PC-3 (cell line): ENCODE results near the gene IL4I1. TPM values are rescaled to one million over a fixed set of nuclear protein-coding genes. Genes with fewer than 3 reads are reported as not detected.

Experiments used
- ATAC-seq: fragments of 200-7000 bp; cut with Tn5 transposase; 2 replicates; pipeline ENCODE4 v1.9.1; 2020; ENCODE audit warnings: mild to moderate bottlenecking, moderate library complexity
- BruUV-seq: library from RNA; stranded (reverse); fragments of 400-500 nt; replicated peaks from 2 replicates; lab custom pipeline; 2021; lab: Mats Ljungman, UMichigan
- CTCF ChIA-PET: fragments of 300-600 bp; sonication (Branson Sonifier 250); formaldehyde crosslinking; loops from one replicate; lab custom pipeline; 2022; ENCODE audit warnings: antibody characterized with exemption; lab: Charles Lee
- POLR2A ChIA-PET: fragments of 300-600 bp; sonication (Branson Sonifier 250); formaldehyde crosslinking; loops from one replicate; lab custom pipeline; 2022; ENCODE audit warnings: antibody characterized with exemption; ENCODE audit not compliant: unreplicated experiment; lab: Charles Lee
- DNase-seq: peaks from one replicate; pipeline ENCODE4 v3.0.0-alpha.2; 2015
- H2AFZ ChIP-seq: fragments of 300-600 bp; sonication (generic); 2 replicates; pipeline ENCODE4 v1.6.0; 2016; ENCODE audit warnings: antibody characterized with exemption, low read length
- H3F3A ChIP-seq: fragments of 300-600 bp; sonication (generic); one replicate; pipeline ENCODE4 v1.6.0; 2017; ENCODE audit warnings: antibody characterized with exemption, low read length, control low read depth, mild to moderate bottlenecking; ENCODE audit not compliant: unreplicated experiment
- H3K27ac ChIP-seq: fragments of 300-600 bp; sonication (generic); 2 replicates; pipeline ENCODE4 v1.5.1; 2016; ENCODE audit warnings: mild to moderate bottlenecking, low read length
- H3K27me3 ChIP-seq: fragments of 300-600 bp; sonication (generic); 2 replicates; pipeline ENCODE4 v1.6.1; 2016; ENCODE audit warnings: low read length, mixed read lengths
- H3K36me3 ChIP-seq: fragments of 300-600 bp; sonication (generic); 2 replicates; pipeline ENCODE4 v1.6.1; 2016; ENCODE audit warnings: low read depth, mixed run types, low read length, mixed read lengths
- H3K4me1 ChIP-seq: fragments of 300-600 bp; sonication (generic); 2 replicates; pipeline ENCODE4 v1.5.1; 2016; ENCODE audit warnings: low read length; ENCODE audit not compliant: insufficient read depth
- H3K4me2 ChIP-seq: fragments of 300-600 bp; sonication (generic); 2 replicates; pipeline ENCODE4 v1.6.0; 2016; ENCODE audit warnings: low read length
- H3K4me3 ChIP-seq: fragments of 300-600 bp; sonication (generic); 2 replicates; pipeline ENCODE4 v1.5.1; 2016; ENCODE audit warnings: mild to moderate bottlenecking, low read length, mixed read lengths
- H3K79me2 ChIP-seq: fragments of 300-600 bp; sonication (generic); 2 replicates; pipeline ENCODE4 v1.6.1; 2017; ENCODE audit warnings: low read length, mixed read lengths
- H3K9ac ChIP-seq: fragments of 300-600 bp; sonication (generic); 2 replicates; pipeline ENCODE4 v1.6.0; 2016; ENCODE audit warnings: mild to moderate bottlenecking, low read length
- H3K9me2 ChIP-seq: fragments of 300-600 bp; sonication (generic); replicated peaks from 2 replicates; pipeline ENCODE4 v1.6.1; 2016; ENCODE audit warnings: mixed run types, low read length, mixed read lengths
- H3K9me3 ChIP-seq: fragments of 300-600 bp; sonication (generic); 2 replicates; pipeline ENCODE4 v1.6.1; 2016; ENCODE audit warnings: low read length, mixed read lengths
- H4K20me1 ChIP-seq: fragments of 300-600 bp; sonication (generic); 2 replicates; pipeline ENCODE4 v1.6.1; 2016; ENCODE audit warnings: low read length, mixed read lengths
- CTCF ChIP-seq: fragments of 300-600 bp; sonication (generic); conservative IDR thresholded peaks from 2 replicates; pipeline ENCODE4 v1.5.1; 2017; ENCODE audit warnings: antibody characterized with exemption, low read depth, mild to moderate bottlenecking, low read length
- EZH2 ChIP-seq: fragments of 300-600 bp; sonication (generic); IDR thresholded peaks from one replicate; pipeline ENCODE4 v1.6.1; 2017; ENCODE audit warnings: antibody characterized with exemption, mild to moderate bottlenecking, low read length; ENCODE audit not compliant: unreplicated experiment
- EZH2phosphoT487 ChIP-seq: fragments of 300-600 bp; sonication (generic); IDR thresholded peaks from 2 replicates; pipeline ENCODE4 v1.6.1; 2018; ENCODE audit warnings: mild to moderate bottlenecking, antibody characterized with exemption, low read length, borderline replicate concordance
- intact Hi-C: fragments of 100-400 bp; cut with micrococcal nuclease; formaldehyde crosslinking; loops from 2 replicates; pipeline ENCODE4 v1.9.0; 2023
- total RNA-seq: library from RNA; depleted of rRNA; stranded (reverse); fragments of >200 nt; gene quantifications from 2 replicates; pipeline ENCODE4 v1.2.3, GENCODE V29; 2014

IL4I1 gene
- total RNA-seq, 1 experiment from 2014 or later: 2.2 TPM

GRCh38 chr19:49858088-49858985 lies 38.4 kb downstream of the IL4I1 start:
- Histone ChIP-seq H3K27me3 (no peaks in the 10 kb centered on the region), H2AFZ (no peak overlapping the region), H3F3A (peaks cover 5% of the 10 kb centered on the region), H3K27ac (no peak overlapping the region), H3K4me3 (no peak overlapping the region), H3K36me3 (peaks cover 45% of the 10 kb centered on the region), H3K9me3 (no peaks in the 10 kb centered on the region), H3K4me2 (no peak overlapping the region), H3K4me1 (no peaks in the 10 kb centered on the region; the same call in 1 of the 2 replicates), H4K20me1 (peaks cover 22% of the 10 kb centered on the region; the same call in 1 of the 2 replicates), H3K79me2 (peaks cover 17% of the 10 kb centered on the region), H3K9me2 (no peaks in the 10 kb centered on the region), H3K9ac (no peak overlapping the region)
- ChIA-PET POLR2A (interaction anchor here (0.6 kb wide), 2 partner anchors 40 to 172 kb away, joined by 5 read pairs; partner anchors contain the start of gene MED25), CTCF (no interaction called here)
- intact Hi-C loops: no loop called here
- peak; percentile 15 for DNase-seq
- peak; percentile 4 for ATAC-seq
- BruUV-seq: no TSS peak
- TF ChIP-seq CTCF (peak; percentile 25; the same call in 1 of the 2 replicates), EZH2 (no peak)

GRCh38 chr19:49857838-49858087 lies 38.9 kb downstream of the IL4I1 start:
- H3K36me3 ChIP-seq: peaks cover 39% of the 10 kb centered on the region
- no TSS peak for BruUV-seq
- peaks cover 5% of the 10 kb centered on the region for H3F3A ChIP-seq
- TF ChIP-seq EZH2phosphoT487: no peak
- TF ChIP-seq EZH2: no peak
- TF ChIP-seq CTCF: no peak
- intact Hi-C loops: no loop called here
- H3K27me3 ChIP-seq: no peaks in the 10 kb centered on the region
- peaks cover 17% of the 10 kb centered on the region for H3K79me2 ChIP-seq
- CTCF ChIA-PET: no interaction called here
- no peak overlapping the region for H3K9ac ChIP-seq
- H3K4me3 ChIP-seq: no peak overlapping the region
- peaks cover 20% of the 10 kb centered on the region; the same call in 1 of the 2 replicates for H4K20me1 ChIP-seq
- no peaks in the 10 kb centered on the region for H3K9me2 ChIP-seq
- POLR2A ChIA-PET: no interaction called here
- DNase-seq (no peak), ATAC-seq (no peak)
- peaks cover 4% of the 10 kb centered on the region; the same call in 1 of the 2 replicates for H3K4me1 ChIP-seq
- H3K27ac ChIP-seq: no peak overlapping the region
- no peak overlapping the region for H3K4me2 ChIP-seq
- no peaks in the 10 kb centered on the region for H3K9me3 ChIP-seq
- no peak overlapping the region for H2AFZ ChIP-seq
